Karpas-422 (cell line): ENCODE results near the gene TRIM59. TPM values are rescaled to one million over a fixed set of nuclear protein-coding genes. Genes with fewer than 3 reads are reported as not detected.
A peak's percentile ranks its signal among the peaks of the same experiment; 100 is the strongest.

ENCODE experiments used
- DNase-seq: peaks from one replicate; pipeline ENCODE4 v3.0.0-alpha.2; 2015
- H2AFZ ChIP-seq: fragments of 200-600 bp; sonication (generic); 2 replicates; pipeline ENCODE4 v1.6.1; 2014; ENCODE audit warnings: antibody characterized with exemption, low read length, mixed read lengths
- H3K27ac ChIP-seq: fragments of 200-600 bp; sonication (generic); 2 replicates; pipeline ENCODE4 v1.5.1; 2014; ENCODE audit warnings: mild to moderate bottlenecking, low read length, moderate library complexity
- H3K27me3 ChIP-seq: fragments of 200-600 bp; sonication (generic); 2 replicates; pipeline ENCODE4 v1.6.1; 2014; ENCODE audit warnings: low read length, mixed read lengths
- H3K36me3 ChIP-seq: fragments of 200-600 bp; sonication (generic); 2 replicates; pipeline ENCODE4 v1.6.1; 2014; ENCODE audit warnings: low read length, mixed read lengths; ENCODE audit not compliant: insufficient read depth
- H3K4me1 ChIP-seq: fragments of 200-600 bp; sonication (generic); 2 replicates; pipeline ENCODE4 v1.6.1; 2014; ENCODE audit warnings: mild to moderate bottlenecking, low read length, mixed read lengths
- H3K4me2 ChIP-seq: fragments of 200-600 bp; sonication (generic); 2 replicates; pipeline ENCODE4 v1.6.1; 2014; ENCODE audit warnings: low read length, low read depth, mild to moderate bottlenecking; ENCODE audit not compliant: poor library complexity, severe bottlenecking
- H3K4me3 ChIP-seq: fragments of 200-600 bp; sonication (generic); 2 replicates; pipeline ENCODE4 v1.5.1; 2014; ENCODE audit warnings: mild to moderate bottlenecking, antibody characterized with exemption, low read length, mixed read lengths
- H3K79me2 ChIP-seq: fragments of 200-600 bp; sonication (generic); 2 replicates; pipeline ENCODE4 v1.6.1; 2014; ENCODE audit warnings: mild to moderate bottlenecking, low read length, mixed read lengths
- H3K9ac ChIP-seq: fragments of 200-600 bp; sonication (generic); 2 replicates; pipeline ENCODE4 v1.6.0; 2014; ENCODE audit warnings: low read length
- H3K9me2 ChIP-seq: fragments of 200-600 bp; sonication (generic), shearing (Covaris generic); replicated peaks from 2 replicates; pipeline ENCODE4 v1.6.0; 2014; ENCODE audit warnings: mild to moderate bottlenecking, low read length, moderate library complexity; ENCODE audit not compliant: insufficient read depth
- H3K9me3 ChIP-seq: fragments of 300-700, 200-600 bp; sonication (generic); 2 replicates; pipeline ENCODE4 v1.6.1; 2014; ENCODE audit warnings: low read length, mixed read lengths
- H4K20me1 ChIP-seq: fragments of 200-600 bp; sonication (generic); 2 replicates; pipeline ENCODE4 v1.6.1; 2014; ENCODE audit warnings: mild to moderate bottlenecking, antibody characterized with exemption, low read length, low read depth; ENCODE audit not compliant: insufficient read depth
- total RNA-seq: library from RNA; depleted of rRNA; stranded (reverse); fragments of >200 nt; shearing (Covaris generic); gene quantifications from 2 replicates; pipeline ENCODE4 v1.2.3, GENCODE V29; 2014; ENCODE audit warnings: low replicate concordance

Gene TRIM59
- total RNA-seq, 1 experiment from 2014 or later, result 39.3 TPM

DNA sequence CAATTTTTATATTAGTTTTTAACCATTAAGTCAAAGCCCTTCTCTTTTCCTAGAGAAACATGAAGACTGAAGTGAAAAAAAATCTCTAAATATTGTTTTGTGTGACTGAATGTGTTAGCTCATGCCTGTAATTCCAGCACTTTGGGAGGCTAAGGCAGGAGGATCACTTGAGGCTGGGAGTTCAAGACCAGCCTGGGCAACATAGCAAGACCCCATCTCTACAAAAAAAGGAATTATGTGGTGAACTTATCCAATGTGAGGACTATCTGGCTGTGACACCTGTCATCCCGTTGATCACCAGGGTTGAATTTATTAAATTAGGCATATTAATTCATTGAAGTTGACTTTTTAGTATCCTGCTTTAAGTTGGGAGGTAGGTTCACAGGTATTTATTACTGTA, 37.1 kb downstream of the TRIM59 start:
- DNase-seq, result no peak
- Histone ChIP-seq H3K27me3 (no peaks in the 10 kb centered on the region), H3K4me1 (no peaks in the 10 kb centered on the region), H3K4me3 (no peak overlapping the region), H3K4me2 (no peak overlapping the region), H3K9ac (no peak overlapping the region), H3K9me3 (no peaks in the 10 kb centered on the region), H4K20me1 (peaks cover 4% of the 10 kb centered on the region; the same call in 1 of the 2 replicates), H3K27ac (no peak overlapping the region), H3K79me2 (peaks cover 87% of the 10 kb centered on the region), H3K9me2 (no peaks in the 10 kb centered on the region), H3K36me3 (peaks cover 79% of the 10 kb centered on the region), H2AFZ (no peak overlapping the region)

DNA sequence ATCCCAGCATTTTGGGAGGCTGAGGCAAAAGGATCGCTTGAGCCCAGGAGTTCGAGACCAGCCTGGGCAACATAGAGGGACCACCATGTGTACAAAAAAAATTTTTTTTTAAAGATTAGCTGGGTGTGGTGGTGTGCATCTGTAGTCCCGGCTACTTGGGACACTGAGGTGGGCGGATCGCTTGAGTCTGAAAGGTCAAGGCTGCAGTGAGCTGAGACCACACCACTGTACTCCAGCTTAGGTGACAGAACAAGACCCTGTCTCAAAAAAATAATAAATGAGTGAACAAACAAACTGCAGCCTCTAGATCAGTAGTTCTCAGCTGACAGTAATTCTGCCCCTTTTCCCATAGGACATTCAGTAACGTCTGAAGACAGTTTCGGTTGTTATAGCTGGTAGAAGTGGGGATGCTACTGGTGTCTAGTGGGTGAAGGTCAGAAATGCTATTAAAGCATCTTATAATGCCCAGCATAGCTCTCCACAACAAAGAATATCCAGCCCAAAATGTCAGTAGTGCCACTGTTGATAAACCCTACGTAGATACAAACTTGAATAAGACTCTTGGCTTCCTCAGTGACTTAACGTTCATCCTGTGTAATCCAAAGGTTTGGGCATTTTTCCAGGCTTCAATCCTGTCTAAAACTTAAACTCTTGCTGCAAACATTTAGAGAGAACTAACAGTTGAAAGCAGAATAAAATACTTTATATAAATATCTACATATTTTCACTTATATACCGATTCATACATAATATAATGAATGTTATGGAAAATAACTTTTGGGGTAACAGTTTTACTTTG, 39.6 kb downstream of the TRIM59 start:
- peaks cover 80% of the 10 kb centered on the region for H3K36me3 ChIP-seq
- no peak for DNase-seq
- no peak overlapping the region for H3K4me3 ChIP-seq
- no peak overlapping the region for H3K9ac ChIP-seq
- no peak overlapping the region for H2AFZ ChIP-seq
- no peaks in the 10 kb centered on the region for H3K4me1 ChIP-seq
- H4K20me1 ChIP-seq, result peaks cover 4% of the 10 kb centered on the region; the same call in 1 of the 2 replicates
- no peaks in the 10 kb centered on the region for H3K9me2 ChIP-seq
- H3K27ac ChIP-seq, result no peak overlapping the region
- no peaks in the 10 kb centered on the region for H3K27me3 ChIP-seq
- H3K4me2 ChIP-seq, result no peak overlapping the region
- H3K9me3 ChIP-seq, result no peaks in the 10 kb centered on the region
- peaks cover 89% of the 10 kb centered on the region for H3K79me2 ChIP-seq

DNA sequence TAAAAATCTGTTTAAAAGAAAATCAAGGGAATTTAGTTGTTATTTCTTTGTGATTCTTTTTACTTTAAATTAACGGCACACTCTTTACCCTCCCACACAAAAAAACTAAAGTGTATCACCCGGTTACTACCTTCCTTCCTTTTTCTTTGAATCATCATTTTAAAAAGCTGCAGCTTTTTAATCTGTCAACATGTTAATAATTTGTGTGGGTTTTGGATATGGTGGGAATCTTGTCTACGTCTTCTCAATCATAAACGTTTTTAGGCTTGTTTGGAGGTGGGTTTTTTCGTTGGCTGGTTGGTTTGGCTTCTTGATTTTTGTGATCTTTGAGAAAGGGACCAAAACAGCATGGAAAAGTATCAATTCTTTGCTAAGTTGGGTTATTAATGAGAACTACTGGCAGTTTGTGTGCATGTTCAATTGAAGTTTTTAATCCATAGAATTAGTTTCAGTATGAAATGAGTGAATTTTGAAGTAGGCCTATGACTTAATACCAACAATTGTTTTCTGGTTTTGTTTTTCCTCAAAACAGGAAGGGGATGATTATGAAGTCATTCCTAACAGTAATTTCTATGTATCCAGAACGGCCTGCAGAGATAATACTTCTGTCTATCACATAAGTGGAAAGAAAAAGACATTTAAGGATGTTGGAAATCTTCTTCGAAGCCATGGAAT, 45.7 kb downstream of the TRIM59 start:
- Histone ChIP-seq H3K36me3 (peaks cover 71% of the 10 kb centered on the region), H2AFZ (no peak overlapping the region), H3K4me2 (peak overlapping the region; percentile 71), H3K9ac (peak overlapping the region; percentile 99; the same call in 1 of the 2 replicates), H3K27ac (peak overlapping the region; percentile 92; the same call in 1 of the 2 replicates), H3K79me2 (peaks cover 94% of the 10 kb centered on the region), H3K9me3 (no peaks in the 10 kb centered on the region), H4K20me1 (peaks cover 36% of the 10 kb centered on the region), H3K4me3 (peak overlapping the region; percentile 97), H3K27me3 (no peaks in the 10 kb centered on the region), H3K9me2 (no peaks in the 10 kb centered on the region), H3K4me1 (peaks cover 30% of the 10 kb centered on the region)
- DNase-seq, result no peak

DNA sequence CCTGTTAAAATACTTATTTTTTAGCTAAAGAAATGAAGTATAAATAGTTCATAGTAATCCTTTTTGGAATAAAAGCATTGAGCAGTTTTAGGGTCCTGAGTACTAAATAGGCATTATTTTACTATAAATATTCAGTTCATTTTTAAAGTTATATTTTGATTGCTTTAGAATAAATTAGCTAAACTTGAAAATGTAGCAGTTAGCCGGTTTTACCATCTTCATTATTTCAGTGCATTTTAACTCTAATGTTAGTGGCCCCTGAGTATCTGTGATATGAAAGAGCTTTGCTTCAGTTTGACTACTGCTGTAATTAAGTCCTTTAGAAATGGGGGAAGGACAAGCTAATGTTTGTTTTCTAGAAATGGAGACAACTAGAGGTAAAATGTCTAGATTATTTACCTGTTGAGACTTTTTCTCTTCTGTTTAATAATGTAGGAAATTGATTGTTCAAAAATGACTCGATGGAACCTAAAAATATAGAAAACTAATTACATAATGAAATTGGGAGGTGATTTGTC, 46.5 kb downstream of the TRIM59 start:
- H3K9me2 ChIP-seq, result no peaks in the 10 kb centered on the region
- peaks cover 36% of the 10 kb centered on the region for H4K20me1 ChIP-seq
- DNase-seq, result no peak
- peak overlapping the region; percentile 71 for H3K4me2 ChIP-seq
- peak overlapping the region; percentile 97 for H3K4me3 ChIP-seq
- H3K36me3 ChIP-seq, result peaks cover 65% of the 10 kb centered on the region
- peak overlapping the region; percentile 99 for H3K9ac ChIP-seq
- H3K79me2 ChIP-seq, result peaks cover 95% of the 10 kb centered on the region
- H3K27me3 ChIP-seq, result no peaks in the 10 kb centered on the region
- H3K27ac ChIP-seq, result peak overlapping the region; percentile 92
- H2AFZ ChIP-seq, result no peak overlapping the region
- H3K9me3 ChIP-seq, result no peaks in the 10 kb centered on the region
- H3K4me1 ChIP-seq, result peaks cover 33% of the 10 kb centered on the region

DNA sequence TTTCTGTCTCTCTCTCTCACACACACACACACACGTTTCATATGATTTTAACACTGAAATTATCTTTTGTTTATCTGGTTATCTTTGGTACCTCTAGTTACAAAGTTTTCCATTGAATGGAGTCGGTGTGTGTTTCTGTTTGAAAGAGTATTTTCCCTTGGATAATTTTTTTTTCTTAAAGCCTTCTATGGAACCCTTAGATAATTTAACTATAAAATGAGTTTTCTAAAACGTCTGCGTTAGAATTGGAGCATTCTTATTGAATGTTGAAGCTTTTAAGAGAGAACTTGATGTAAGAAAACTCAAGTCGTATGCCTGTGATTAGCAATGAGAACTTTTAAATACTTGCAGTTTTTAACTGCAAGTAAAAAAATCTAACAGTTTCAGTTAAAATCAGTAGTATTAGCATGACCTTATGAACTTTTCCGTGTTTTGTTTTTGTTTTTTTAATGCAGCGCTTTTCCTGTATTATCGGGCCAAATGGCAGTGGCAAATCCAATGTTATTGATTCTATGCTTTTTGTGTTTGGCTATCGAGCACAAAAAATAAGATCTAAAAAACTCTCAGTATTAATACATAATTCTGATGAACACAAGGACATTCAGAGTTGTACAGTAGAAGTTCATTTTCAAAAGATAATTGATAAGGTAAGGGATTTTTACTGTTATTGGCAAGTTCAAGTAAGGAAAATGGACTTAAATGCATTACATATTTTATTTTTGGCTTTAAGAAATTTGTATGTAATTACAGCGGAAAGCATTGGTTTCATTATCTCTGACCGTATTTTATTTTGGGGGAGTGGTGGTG, 47.2 kb downstream of the TRIM59 start:
- Histone ChIP-seq H3K27ac (peak overlapping the region; percentile 92), H3K4me1 (peaks cover 39% of the 10 kb centered on the region), H3K9me2 (no peaks in the 10 kb centered on the region), H4K20me1 (peaks cover 36% of the 10 kb centered on the region), H3K9ac (peak overlapping the region; percentile 99), H3K9me3 (no peaks in the 10 kb centered on the region), H3K36me3 (peaks cover 62% of the 10 kb centered on the region), H3K4me3 (peak overlapping the region; percentile 97), H3K27me3 (no peaks in the 10 kb centered on the region), H2AFZ (no peak overlapping the region), H3K4me2 (peak overlapping the region; percentile 71), H3K79me2 (peaks cover 96% of the 10 kb centered on the region)
- DNase-seq, result no peak

DNA sequence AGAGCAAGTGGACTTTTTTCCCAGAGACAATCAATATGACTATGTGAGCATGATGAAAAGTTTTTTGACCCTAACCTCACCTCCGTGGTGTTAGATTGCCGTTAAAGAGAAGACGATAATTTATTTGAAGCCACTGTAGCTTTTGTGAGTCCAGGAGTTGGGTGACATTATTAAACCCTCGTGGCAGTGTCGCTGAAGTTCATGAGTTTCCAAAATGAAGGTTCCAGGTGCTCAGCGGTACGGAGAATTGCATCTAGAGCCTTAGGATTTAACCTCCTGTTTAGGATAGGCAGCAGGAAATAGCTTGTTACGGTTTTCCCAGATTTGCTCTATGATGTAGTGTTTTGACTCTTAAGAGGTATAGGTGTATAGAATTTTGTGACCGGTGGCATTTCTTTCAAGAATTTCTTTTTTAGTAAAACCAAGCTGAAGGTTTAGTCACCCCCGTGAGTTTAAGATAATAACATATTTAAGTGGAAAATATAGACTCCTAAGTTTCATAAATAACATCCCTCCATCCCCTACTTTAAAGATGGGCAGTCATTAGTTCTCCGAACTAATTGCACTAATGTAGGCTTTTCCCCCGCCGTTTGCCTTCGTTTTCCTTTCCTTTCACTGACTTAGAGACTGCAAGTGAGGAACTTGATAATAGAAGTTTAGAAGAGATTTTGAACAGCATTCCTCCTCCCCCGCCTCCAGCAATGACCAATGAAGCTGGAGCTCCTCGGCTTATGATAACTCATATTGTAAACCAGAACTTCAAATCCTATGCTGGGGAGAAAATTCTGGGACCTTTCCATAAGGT, 48.1 kb downstream of the TRIM59 start:
- H3K36me3 ChIP-seq, result peaks cover 55% of the 10 kb centered on the region
- peaks cover 96% of the 10 kb centered on the region for H3K79me2 ChIP-seq
- no peak overlapping the region for H2AFZ ChIP-seq
- peak overlapping the region; percentile 71 for H3K4me2 ChIP-seq
- H3K27me3 ChIP-seq, result no peaks in the 10 kb centered on the region
- H3K4me3 ChIP-seq, result peak overlapping the region; percentile 97
- DNase-seq, result peak; percentile 66
- peak overlapping the region; percentile 92 for H3K27ac ChIP-seq
- H3K9ac ChIP-seq, result peak overlapping the region; percentile 99
- H4K20me1 ChIP-seq, result peaks cover 36% of the 10 kb centered on the region
- peaks cover 49% of the 10 kb centered on the region for H3K4me1 ChIP-seq
- H3K9me3 ChIP-seq, result no peaks in the 10 kb centered on the region
- H3K9me2 ChIP-seq, result no peaks in the 10 kb centered on the region

DNA sequence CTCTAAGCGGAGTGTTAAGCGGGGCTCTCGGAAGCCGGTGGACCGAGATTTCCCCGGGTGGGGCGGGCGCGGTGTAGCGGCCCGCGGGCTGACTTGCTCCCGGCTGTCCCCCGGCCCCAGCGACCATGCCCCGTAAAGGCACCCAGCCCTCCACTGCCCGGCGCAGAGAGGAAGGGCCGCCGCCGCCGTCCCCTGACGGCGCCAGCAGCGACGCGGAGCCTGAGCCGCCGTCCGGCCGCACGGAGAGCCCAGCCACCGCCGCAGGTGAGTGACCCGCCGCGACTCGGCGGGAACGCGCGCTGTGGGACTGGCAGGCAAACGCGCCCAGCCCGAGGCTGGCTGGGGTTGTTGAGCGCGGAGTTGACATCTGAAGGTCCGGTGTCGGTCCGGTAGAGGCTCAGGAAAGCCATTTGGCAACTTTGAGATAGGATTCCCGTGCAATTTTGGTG, 48.9 kb downstream of the TRIM59 start:
- peak overlapping the region; percentile 92 for H3K27ac ChIP-seq
- H3K27me3 ChIP-seq, result no peaks in the 10 kb centered on the region
- peak overlapping the region; percentile 71 for H3K4me2 ChIP-seq
- peak; percentile 61 for DNase-seq
- H3K36me3 ChIP-seq, result peaks cover 47% of the 10 kb centered on the region
- peak overlapping the region; percentile 99 for H3K9ac ChIP-seq
- H4K20me1 ChIP-seq, result peaks cover 36% of the 10 kb centered on the region
- peaks cover 54% of the 10 kb centered on the region for H3K4me1 ChIP-seq
- peak overlapping the region; percentile 97 for H3K4me3 ChIP-seq
- H2AFZ ChIP-seq, result no peak overlapping the region
- no peaks in the 10 kb centered on the region for H3K9me3 ChIP-seq
- no peaks in the 10 kb centered on the region for H3K9me2 ChIP-seq
- peaks cover 95% of the 10 kb centered on the region for H3K79me2 ChIP-seq
